Upper lobe of right lung (tissue), 1 donor: ENCODE measurements around the gene SLC6A1. TPM values are rescaled to one million over a fixed set of nuclear protein-coding genes. Genes with fewer than 3 reads are reported as not detected.

Source experiments
- ATAC-seq: fragments of 200-7000 bp; cut with Tn5 transposase; one replicate; pipeline ENCODE4 v1.9.1; 2020; ENCODE audit warnings: mild to moderate bottlenecking, moderate library complexity
- DNase-seq: peaks from one replicate; pipeline ENCODE4 v3.0.0-alpha.2; 2020
- H3K27ac ChIP-seq: fragments of 200-600 bp; one replicate; pipeline ENCODE4 v1.8.0; 2022
- H3K27me3 ChIP-seq: fragments of 200-600 bp; one replicate; pipeline ENCODE4 v1.8.0; 2022; ENCODE audit warnings: mild to moderate bottlenecking
- H3K36me3 ChIP-seq: fragments of 200-600 bp; one replicate; pipeline ENCODE4 v1.8.0; 2022
- H3K4me1 ChIP-seq: fragments of 200-600 bp; one replicate; pipeline ENCODE4 v1.8.0; 2022
- H3K4me3 ChIP-seq: fragments of 200-600 bp; one replicate; pipeline ENCODE4 v1.8.0; 2022; ENCODE audit warnings: mild to moderate bottlenecking
- H3K9me3 ChIP-seq: fragments of 200-600 bp; one replicate; pipeline ENCODE4 v1.8.0; 2022
- intact Hi-C: fragments of 100-400 bp; cut with DNase I; formaldehyde crosslinking; loops from one replicate; pipeline ENCODE4 v1.11.0; 2022
- total RNA-seq: library from RNA; stranded (reverse); fragmentation: NEBNext Ultra II Directional; extraction: Animal tissue kit (Norgen Biotek cat#: 25700); gene quantifications from one replicate; pipeline ENCODE4 v1.2.1, GENCODE V29; 2021
- TF ChIP-seq, protein P1 (sequence below): fragments of 200-600 bp; IDR thresholded peaks from one replicate; pipeline ENCODE4 v1.8.0; 2022; ENCODE audit warnings: antibody characterized with exemption
- donor health status: DM: no; HTN: yes; CAD: no; lungs with severe emphysema.

Gene SLC6A1
- total RNA-seq, 1 donor from 2014 or later = 0.84 TPM

DNA sequence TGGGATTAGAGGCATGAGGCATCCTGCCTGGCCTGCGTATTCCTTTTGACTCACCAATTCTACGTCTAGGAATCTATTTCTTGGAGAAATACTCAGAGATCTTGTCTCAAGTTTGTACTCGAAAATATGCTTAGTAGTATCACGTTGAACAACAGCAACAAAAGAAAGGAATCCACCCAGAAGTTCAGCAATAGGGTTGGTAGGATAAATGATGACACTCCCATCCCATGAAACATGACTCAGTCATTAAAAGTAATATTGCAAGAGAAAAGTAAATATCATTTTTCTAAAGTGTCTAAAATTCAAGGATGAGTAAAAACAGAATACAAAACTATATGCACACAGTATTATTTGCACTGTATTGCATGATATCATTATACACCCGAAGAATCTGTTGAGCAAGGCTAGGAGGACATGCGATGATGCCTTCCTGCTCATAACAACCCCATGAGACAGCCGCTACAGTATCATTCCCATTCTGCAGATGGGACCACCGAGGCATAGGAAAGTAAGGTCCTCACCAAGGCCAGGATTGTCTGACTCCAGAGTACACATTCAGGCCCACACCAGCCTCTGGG is 61.5 kb downstream of the SLC6A1 start:
- intact Hi-C loops = loop anchor here (2.0 kb wide), 1 partner anchor 105 kb away; no protein-coding TSS in a partner anchor
- H3K27ac ChIP-seq = no peak overlapping the region
- no peak for ATAC-seq
- H3K4me3 ChIP-seq = no peak overlapping the region
- H3K4me1 ChIP-seq = no peaks in the 10 kb centered on the region
- TF ChIP-seq, protein P1, sequence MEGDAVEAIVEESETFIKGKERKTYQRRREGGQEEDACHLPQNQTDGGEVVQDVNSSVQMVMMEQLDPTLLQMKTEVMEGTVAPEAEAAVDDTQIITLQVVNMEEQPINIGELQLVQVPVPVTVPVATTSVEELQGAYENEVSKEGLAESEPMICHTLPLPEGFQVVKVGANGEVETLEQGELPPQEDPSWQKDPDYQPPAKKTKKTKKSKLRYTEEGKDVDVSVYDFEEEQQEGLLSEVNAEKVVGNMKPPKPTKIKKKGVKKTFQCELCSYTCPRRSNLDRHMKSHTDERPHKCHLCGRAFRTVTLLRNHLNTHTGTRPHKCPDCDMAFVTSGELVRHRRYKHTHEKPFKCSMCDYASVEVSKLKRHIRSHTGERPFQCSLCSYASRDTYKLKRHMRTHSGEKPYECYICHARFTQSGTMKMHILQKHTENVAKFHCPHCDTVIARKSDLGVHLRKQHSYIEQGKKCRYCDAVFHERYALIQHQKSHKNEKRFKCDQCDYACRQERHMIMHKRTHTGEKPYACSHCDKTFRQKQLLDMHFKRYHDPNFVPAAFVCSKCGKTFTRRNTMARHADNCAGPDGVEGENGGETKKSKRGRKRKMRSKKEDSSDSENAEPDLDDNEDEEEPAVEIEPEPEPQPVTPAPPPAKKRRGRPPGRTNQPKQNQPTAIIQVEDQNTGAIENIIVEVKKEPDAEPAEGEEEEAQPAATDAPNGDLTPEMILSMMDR = no peak
- no peak for DNase-seq
- no peaks in the 10 kb centered on the region for H3K36me3 ChIP-seq
- peaks cover 22% of the 10 kb centered on the region for H3K27me3 ChIP-seq
- no peaks in the 10 kb centered on the region for H3K9me3 ChIP-seq

DNA sequence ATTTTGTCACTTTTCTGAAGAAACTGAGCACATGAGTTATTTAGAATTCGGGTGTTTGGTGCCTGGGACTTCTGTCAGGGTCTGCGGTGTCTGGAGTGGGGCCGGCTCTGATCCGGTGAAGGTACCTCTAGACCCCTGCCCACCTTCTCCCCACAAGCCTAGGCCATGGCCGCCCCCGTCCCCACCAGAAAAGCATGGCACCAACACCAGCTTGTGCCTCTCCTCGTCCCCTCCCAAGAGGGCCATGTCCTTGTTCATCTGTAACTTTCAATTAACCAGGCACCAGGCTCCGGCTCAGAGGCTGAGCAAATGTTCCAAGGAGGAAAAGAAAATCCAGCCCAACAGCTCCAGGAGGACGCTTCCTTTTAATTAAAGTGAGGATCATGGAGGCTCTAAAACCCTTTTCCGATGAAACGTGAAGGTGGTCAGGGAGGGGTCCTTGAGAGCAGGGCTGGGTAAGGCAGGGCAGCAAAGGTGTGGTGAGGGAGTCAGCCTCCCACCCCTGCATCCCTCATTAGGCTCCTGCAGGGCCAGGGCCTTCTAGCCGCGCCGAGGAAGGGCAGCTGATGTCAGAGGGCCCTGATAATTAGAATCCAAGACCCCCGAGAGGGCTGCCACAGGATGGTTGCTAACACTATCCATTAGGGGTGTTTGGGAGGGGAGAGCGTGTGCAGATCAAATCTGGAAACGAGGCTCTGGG is 62.3 kb downstream of the SLC6A1 start:
- intact Hi-C loops = loop anchor here (2.0 to 5.0 kb wide), 2 partner anchors 106 to 298 kb away; no protein-coding TSS in a partner anchor
- Histone ChIP-seq H3K36me3 (no peaks in the 10 kb centered on the region), H3K27ac (no peak overlapping the region), H3K4me3 (no peak overlapping the region), H3K9me3 (no peaks in the 10 kb centered on the region), H3K27me3 (peaks cover 27% of the 10 kb centered on the region), H3K4me1 (no peaks in the 10 kb centered on the region)
- TF ChIP-seq, protein P1 = no peak
- DNase-seq (no peak), ATAC-seq (no peak)

DNA sequence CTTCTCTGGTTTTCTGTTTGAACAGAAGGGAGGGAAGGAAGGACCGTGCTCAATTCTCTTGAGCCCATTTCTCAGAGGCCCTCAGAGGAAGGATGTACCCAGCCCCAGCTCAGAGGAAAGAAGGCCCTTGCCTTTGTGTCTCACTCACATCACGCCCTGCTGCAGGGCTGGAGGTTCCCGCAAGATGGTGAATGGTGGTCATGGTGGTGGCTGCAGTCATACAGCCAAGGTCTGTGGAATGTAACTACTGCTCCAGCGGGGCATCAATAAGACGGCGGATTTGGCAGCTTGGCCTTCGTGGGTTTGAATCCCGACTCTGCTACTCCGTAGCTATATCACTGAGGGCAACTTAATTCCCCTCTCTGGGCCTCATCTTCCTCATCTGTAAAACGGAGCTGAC is 62.9 kb downstream of the SLC6A1 start:
- DNase-seq = no peak
- TF ChIP-seq, protein P1 = no peak
- Histone ChIP-seq H3K4me1 (peaks cover 2% of the 10 kb centered on the region), H3K4me3 (no peak overlapping the region), H3K36me3 (no peaks in the 10 kb centered on the region), H3K27ac (no peak overlapping the region), H3K27me3 (peaks cover 27% of the 10 kb centered on the region), H3K9me3 (no peaks in the 10 kb centered on the region)
- no peak for ATAC-seq
- intact Hi-C loops = loop anchor here (2.0 to 5.0 kb wide), 2 partner anchors 107 to 298 kb away; no protein-coding TSS in a partner anchor

DNA sequence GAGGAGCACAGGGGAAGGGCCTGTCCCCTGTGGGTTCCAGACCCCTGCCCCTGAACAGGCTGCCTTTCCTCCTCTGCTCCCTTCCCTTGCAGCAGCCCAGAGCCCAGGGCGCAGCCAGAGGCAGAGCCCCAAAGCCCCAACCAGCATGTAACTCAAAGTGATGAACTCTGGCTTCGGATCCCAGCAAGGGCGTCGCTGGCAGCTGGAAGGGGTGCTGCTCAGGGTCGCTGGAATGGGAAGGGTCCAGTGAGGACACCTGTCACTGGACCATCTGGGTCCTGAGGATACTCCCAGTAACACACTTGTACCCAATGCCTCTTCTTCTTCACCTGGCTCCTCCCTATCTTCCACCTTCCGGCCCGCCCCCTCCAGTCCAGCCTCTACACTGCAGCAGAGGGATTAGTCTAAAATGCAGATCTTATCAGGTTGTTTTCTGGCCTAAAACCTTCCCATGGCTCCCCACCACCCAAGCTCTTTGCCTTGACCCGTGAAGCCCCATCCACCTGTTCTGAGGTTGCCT is 64.0 kb downstream of the SLC6A1 start:
- intact Hi-C loops = loop anchor here (5.0 kb wide), 1 partner anchor 299 kb away; no protein-coding TSS in a partner anchor
- peaks cover 21% of the 10 kb centered on the region for H3K27me3 ChIP-seq
- DNase-seq = no peak
- H3K36me3 ChIP-seq = no peaks in the 10 kb centered on the region
- ATAC-seq = no peak
- no peaks in the 10 kb centered on the region for H3K9me3 ChIP-seq
- H3K4me3 ChIP-seq = no peak overlapping the region
- H3K4me1 ChIP-seq = peaks cover 4% of the 10 kb centered on the region
- no peak overlapping the region for H3K27ac ChIP-seq
- TF ChIP-seq, protein P1 = no peak

DNA sequence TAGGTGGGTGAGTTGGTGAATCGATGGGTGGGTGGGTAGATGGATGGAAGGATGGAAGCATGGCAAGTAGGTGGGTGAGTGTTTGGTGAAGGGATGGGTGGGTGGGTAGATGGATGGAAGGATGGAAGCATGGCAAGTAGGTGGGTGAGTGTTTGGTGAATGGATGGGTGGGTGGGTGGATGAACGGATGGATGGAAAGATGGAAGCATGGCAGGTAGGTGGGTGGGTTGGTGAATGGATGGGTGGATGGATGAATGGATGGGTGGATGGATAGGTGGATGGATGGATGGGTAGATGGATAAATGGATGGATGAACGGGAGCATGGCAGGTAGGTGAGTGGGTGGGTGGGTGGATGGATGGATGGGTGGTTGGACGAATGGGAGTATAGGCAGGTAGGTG is 65.1 kb downstream of the SLC6A1 start:
- DNase-seq = no peak
- no peak for ATAC-seq
- TF ChIP-seq, protein P1 = no peak
- Histone ChIP-seq H3K27me3 (peaks cover 16% of the 10 kb centered on the region), H3K27ac (no peak overlapping the region), H3K9me3 (no peaks in the 10 kb centered on the region), H3K4me3 (no peak overlapping the region), H3K36me3 (no peaks in the 10 kb centered on the region), H3K4me1 (peaks cover 4% of the 10 kb centered on the region)
- intact Hi-C loops = loop anchor here (5.0 kb wide), 1 partner anchor 300 kb away; no protein-coding TSS in a partner anchor
